Endodermal cell (in vitro differentiated cells): Measurements from ENCODE around the gene KIAA1958. TPM values are rescaled to one million over a fixed set of nuclear protein-coding genes. Genes with fewer than 3 reads are reported as not detected.

Experiments
- DNase-seq: peaks from one replicate; pipeline ENCODE4 v3.0.0-alpha.2; 2017
- H3K27ac ChIP-seq: 2 replicates; pipeline ENCODE4 v1.5.1; 2013; ENCODE audit warnings: mild to moderate bottlenecking, low read depth, low read length, moderate library complexity
- H3K27me3 ChIP-seq: 2 replicates; pipeline ENCODE4 v1.6.1; 2013; ENCODE audit warnings: mild to moderate bottlenecking, low read length, moderate library complexity; ENCODE audit not compliant: insufficient read depth, control insufficient read depth, poor library complexity, severe bottlenecking
- H3K36me3 ChIP-seq: 2 replicates; pipeline ENCODE4 v1.7.0; 2013; ENCODE audit warnings: mild to moderate bottlenecking, low read length, moderate library complexity; ENCODE audit not compliant: control insufficient read depth, insufficient read depth
- H3K4me1 ChIP-seq: one replicate; pipeline ENCODE4 v1.7.0; 2013; ENCODE audit warnings: low read length; ENCODE audit not compliant: control insufficient read depth, insufficient read depth
- H3K4me3 ChIP-seq: 2 replicates; pipeline ENCODE4 v1.5.1; 2013; ENCODE audit warnings: mild to moderate bottlenecking, low read length, moderate library complexity
- H3K9ac ChIP-seq: 2 replicates; pipeline ENCODE4 v1.6.1; 2013; ENCODE audit warnings: mild to moderate bottlenecking, low read length, moderate library complexity; ENCODE audit not compliant: poor library complexity, severe bottlenecking; ENCODE audit errors: extremely low read depth
- H3K9me3 ChIP-seq: 2 replicates; pipeline ENCODE4 v1.6.1; 2013; ENCODE audit warnings: mild to moderate bottlenecking, low read length, moderate library complexity; ENCODE audit not compliant: control insufficient read depth
- H3K27ac Mint-ChIP-seq: 2 replicates; pipeline ENCODE4 v1.8.0; 2020; ENCODE audit warnings: mixed read lengths
- H3K27me3 Mint-ChIP-seq: 2 replicates; pipeline ENCODE4 v1.8.0; 2021; ENCODE audit warnings: mild to moderate bottlenecking, mixed read lengths; ENCODE audit not compliant: insufficient read depth
- H3K36me3 Mint-ChIP-seq: 2 replicates; pipeline ENCODE4 v1.8.0; 2020; ENCODE audit warnings: low read depth, mixed read lengths
- H3K4me1 Mint-ChIP-seq: 2 replicates; pipeline ENCODE4 v1.8.0; 2020; ENCODE audit warnings: mixed read lengths
- H3K4me3 Mint-ChIP-seq: 2 replicates; pipeline ENCODE4 v1.8.0; 2020; ENCODE audit warnings: mild to moderate bottlenecking, moderate library complexity, mixed read lengths
- H3K9me3 Mint-ChIP-seq: 2 replicates; pipeline ENCODE4 v1.8.0; 2020; ENCODE audit warnings: mild to moderate bottlenecking, mixed read lengths
- CTCF ChIP-seq: fragments of 200-600 bp; sonication (generic); conservative IDR thresholded peaks from 2 replicates; pipeline ENCODE4 v1.5.0; 2021; ENCODE audit warnings: antibody characterized with exemption, mild to moderate bottlenecking
- WGBS, 2 experiments: methylation state at CpG; one replicate each; pipeline versions ENCODE4 v1.1.5 to v1.1.7; 2013; ENCODE audit warnings: missing lambda C conversion rate in 2 of 2, mixed read lengths in 1 of 2; ENCODE audit not compliant: insufficient coverage in 1 of 2, insufficient read length in 1 of 2; 5-methylcytosine and 5-hydroxymethylcytosine counted together
- total RNA-seq, 2 donors: library from RNA; stranded (reverse); fragmentation: NEBNext Ultra II Directional in 1 of 2; extraction: Animal tissue kit (Norgen Biotek cat#: 25700) in 1 of 2; gene quantifications; 2 replicates in 1 of 2; 3 replicates in 1 of 2; pipeline ENCODE4 v1.2.1, GENCODE V29; 2021

The KIAA1958 gene
- total RNA-seq, 2 donors from 2014 or later, result 44.6 to 50.9 TPM

DNA sequence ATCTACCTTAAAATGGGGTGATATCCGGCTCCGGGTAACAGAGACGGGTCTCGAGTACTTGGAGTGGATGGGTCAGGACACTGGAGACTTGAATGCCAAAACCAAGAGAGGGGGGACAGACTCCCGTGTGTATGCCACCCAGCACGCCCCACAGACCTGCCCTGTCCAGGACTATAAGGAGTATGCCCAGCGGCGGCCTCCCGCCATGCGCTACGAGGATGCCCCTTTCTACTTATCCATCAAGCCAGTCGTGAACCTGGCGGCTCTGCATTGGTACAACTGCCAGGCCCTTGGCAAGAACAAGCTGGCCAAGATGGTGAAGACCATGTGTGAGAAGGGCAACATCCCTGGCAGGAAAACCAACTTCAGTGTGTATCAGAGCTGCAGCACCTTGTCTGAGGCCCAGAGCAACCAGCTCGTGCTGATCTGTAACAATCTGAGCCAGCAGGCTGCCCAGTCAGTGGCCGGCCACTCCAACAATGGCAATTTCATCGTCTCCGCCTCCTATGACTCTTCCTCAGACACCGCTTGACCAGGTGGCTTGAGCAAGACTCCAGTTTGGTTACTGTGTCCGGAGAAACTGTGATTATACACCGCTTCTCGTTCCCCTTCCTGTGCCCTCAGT, 131.9 kb downstream of the KIAA1958 start:
- Histone ChIP-seq H3K4me1 (no peaks in the 10 kb centered on the region), H3K27me3 (no peaks in the 10 kb centered on the region), H3K9ac (no peak overlapping the region), H3K9me3 (no peaks in the 10 kb centered on the region), H3K36me3 (peaks cover 14% of the 10 kb centered on the region), H3K4me3 (no peak overlapping the region), H3K27ac (no peak overlapping the region)
- peaks cover 29% of the 10 kb centered on the region for H3K4me1 Mint-ChIP-seq
- WGBS, 2 experiments, result 87 to 92% methylated on average over 3 to 21 of the region's 21 CpGs
- no peak for TF ChIP-seq CTCF
- H3K9me3 Mint-ChIP-seq, result no peaks in the 10 kb centered on the region
- peaks cover 21% of the 10 kb centered on the region for H3K36me3 Mint-ChIP-seq
- H3K4me3 Mint-ChIP-seq, result no peak overlapping the region
- no peaks in the 10 kb centered on the region for H3K27me3 Mint-ChIP-seq
- DNase-seq, result no peak
- peak overlapping the region; percentile 74 for H3K27ac Mint-ChIP-seq

- H3K9ac ChIP-seq, result no peak overlapping the region
- H3K27me3 Mint-ChIP-seq, result no peaks in the 10 kb centered on the region
- peaks cover 26% of the 10 kb centered on the region for H3K4me1 Mint-ChIP-seq
- no peaks in the 10 kb centered on the region for H3K4me1 ChIP-seq
- no peak overlapping the region for H3K27ac ChIP-seq
- peak overlapping the region; percentile 46 for H3K27ac Mint-ChIP-seq
- DNase-seq, result no peak
- no peaks in the 10 kb centered on the region for H3K9me3 ChIP-seq
- H3K4me3 ChIP-seq, result no peak overlapping the region
- no peaks in the 10 kb centered on the region for H3K9me3 Mint-ChIP-seq
- H3K36me3 Mint-ChIP-seq, result peaks cover 23% of the 10 kb centered on the region
- 84% methylated on average over 2 of the region's 2 CpGs; no CpG with 5 or more reads in 1 of the 2 experiments for WGBS, 2 experiments
- TF ChIP-seq CTCF, result no peak
- H3K27me3 ChIP-seq, result no peaks in the 10 kb centered on the region
- H3K36me3 ChIP-seq, result peaks cover 14% of the 10 kb centered on the region
- H3K4me3 Mint-ChIP-seq, result no peak overlapping the region
Measured at GRCh38 chr9:112620388-112620787, 133.8 kb downstream of the KIAA1958 start.

- Histone ChIP-seq H3K4me1 (no peaks in the 10 kb centered on the region), H3K9me3 (no peaks in the 10 kb centered on the region), H3K36me3 (peaks cover 14% of the 10 kb centered on the region), H3K27me3 (no peaks in the 10 kb centered on the region), H3K4me3 (no peak overlapping the region), H3K9ac (no peak overlapping the region), H3K27ac (no peak overlapping the region)
- H3K4me1 Mint-ChIP-seq, result peaks cover 21% of the 10 kb centered on the region
- WGBS, 2 experiments, result 77% methylated on average over 3 of the region's 3 CpGs; no CpG with 5 or more reads in 1 of the 2 experiments
- no peaks in the 10 kb centered on the region for H3K27me3 Mint-ChIP-seq
- no peaks in the 10 kb centered on the region for H3K9me3 Mint-ChIP-seq
- no peak for TF ChIP-seq CTCF
- H3K4me3 Mint-ChIP-seq, result no peak overlapping the region
- H3K36me3 Mint-ChIP-seq, result peaks cover 23% of the 10 kb centered on the region
- peak overlapping the region; percentile 59 for H3K27ac Mint-ChIP-seq
- DNase-seq, result no peak
Measured at GRCh38 chr9:112621018-112621655, 134.5 kb downstream of the KIAA1958 start.
